SU-DHL-6 (cell line): ENCODE results near the gene MLH1.
"Not testable (repeated sequence)": the region's sequence is repeated elsewhere in the genome, so short reads cannot be mapped to it uniquely, and the experiment has no call there.

ENCODE experiments used
- H2AFZ ChIP-seq: fragments of 200-600 bp; sonication (generic); 2 replicates; pipeline ENCODE4 v1.6.1; 2014; ENCODE audit warnings: low read depth, mild to moderate bottlenecking, moderate library complexity, mixed read lengths, antibody characterized with exemption, low read length; ENCODE audit not compliant: severe bottlenecking
- H3F3A ChIP-seq: fragments of 200-600 bp; shearing (Covaris generic); 2 replicates; pipeline ENCODE4 v1.6.0; 2016; ENCODE audit warnings: antibody characterized with exemption, mild to moderate bottlenecking; ENCODE audit not compliant: insufficient read depth
- H3K27ac ChIP-seq: fragments of 200-600 bp; sonication (generic); 2 replicates; pipeline ENCODE4 v1.5.1; 2016; ENCODE audit warnings: low read depth, mild to moderate bottlenecking, low read length, moderate library complexity, mixed read lengths
- H3K27me3 ChIP-seq: fragments of 200-600 bp; sonication (generic), shearing (Covaris generic); 2 replicates; pipeline ENCODE4 v1.6.0; 2014; ENCODE audit warnings: mild to moderate bottlenecking, low read length
- H3K36me3 ChIP-seq: fragments of 200-600 bp; sonication (generic); 2 replicates; pipeline ENCODE4 v1.6.1; 2014; ENCODE audit warnings: mild to moderate bottlenecking, low read length, mixed read lengths
- H3K4me2 ChIP-seq: fragments of 300-600, 200-600 bp; shearing (Covaris generic), sonication (generic); 2 replicates; pipeline ENCODE4 v1.6.0; 2014; ENCODE audit warnings: low read length, low read depth, mild to moderate bottlenecking; ENCODE audit not compliant: poor library complexity, severe bottlenecking
- H3K4me3 ChIP-seq: fragments of 200-600 bp; sonication (generic); 2 replicates; pipeline ENCODE4 v1.5.1; 2014; ENCODE audit warnings: antibody characterized with exemption, low read length, mild to moderate bottlenecking, mixed read lengths; ENCODE audit not compliant: insufficient read depth, poor library complexity, severe bottlenecking
- H3K79me2 ChIP-seq: fragments of 200-600 bp; sonication (generic); 2 replicates; pipeline ENCODE4 v1.6.1; 2014; ENCODE audit warnings: mild to moderate bottlenecking, low read length, moderate library complexity; ENCODE audit not compliant: insufficient read depth
- H3K9ac ChIP-seq: fragments of 200-600 bp; sonication (generic); 2 replicates; pipeline ENCODE4 v1.7.0; 2014; ENCODE audit warnings: mild to moderate bottlenecking, low read length
- H3K9me2 ChIP-seq: fragments of 200-600 bp; sonication (generic); replicated peaks from 2 replicates; pipeline ENCODE4 v1.6.1; 2014; ENCODE audit warnings: low read length; ENCODE audit not compliant: insufficient read depth
- H3K9me3 ChIP-seq: fragments of 200-600 bp; sonication (generic); 2 replicates; pipeline ENCODE4 v1.6.1; 2014; ENCODE audit warnings: low read length, mixed read lengths; ENCODE audit not compliant: insufficient read depth
- H4K20me1 ChIP-seq: fragments of 200-600 bp; sonication (generic); 2 replicates; pipeline ENCODE4 v1.6.1; 2014; ENCODE audit warnings: low read depth, mild to moderate bottlenecking, antibody characterized with exemption, low read length, moderate library complexity, mixed read lengths
- CTCF ChIP-seq: fragments of 200-600 bp; sonication (generic); IDR thresholded peaks from one replicate; pipeline ENCODE4 v1.5.1; 2017; ENCODE audit warnings: antibody characterized with exemption, mild to moderate bottlenecking, low read length, moderate library complexity; ENCODE audit not compliant: insufficient read depth, poor library complexity, severe bottlenecking
- EZH2phosphoT487 ChIP-seq: fragments of 200-600 bp; sonication (generic), shearing (Covaris generic); conservative IDR thresholded peaks from 2 replicates; pipeline ENCODE4 v1.6.1; 2018; ENCODE audit warnings: mild to moderate bottlenecking, antibody characterized with exemption, low read length, moderate library complexity, mixed read lengths

The MLH1 gene

GRCh38 chr3:37054370-37054769, 61.1 kb downstream of the MLH1 start:
- Histone ChIP-seq H3K27ac (no peak overlapping the region), H3K36me3 (peaks cover 15% of the 10 kb centered on the region; the same call in 1 of the 2 replicates), H3K4me2 (no peak overlapping the region), H4K20me1 (no peaks in the 10 kb centered on the region), H3K79me2 (no peaks in the 10 kb centered on the region), H3K27me3 (no peaks in the 10 kb centered on the region), H3K9me3 (no peaks in the 10 kb centered on the region), H3K9ac (no peak overlapping the region), H2AFZ (no peak overlapping the region), H3K9me2 (no peaks in the 10 kb centered on the region), H3F3A (0 out of 2 replicates have a peak, but pooled peaks cover 5% of the 10 kb centered on the region), H3K4me3 (no peak overlapping the region)
- no peak for TF ChIP-seq CTCF
- TF ChIP-seq EZH2phosphoT487 = no peak

DNA sequence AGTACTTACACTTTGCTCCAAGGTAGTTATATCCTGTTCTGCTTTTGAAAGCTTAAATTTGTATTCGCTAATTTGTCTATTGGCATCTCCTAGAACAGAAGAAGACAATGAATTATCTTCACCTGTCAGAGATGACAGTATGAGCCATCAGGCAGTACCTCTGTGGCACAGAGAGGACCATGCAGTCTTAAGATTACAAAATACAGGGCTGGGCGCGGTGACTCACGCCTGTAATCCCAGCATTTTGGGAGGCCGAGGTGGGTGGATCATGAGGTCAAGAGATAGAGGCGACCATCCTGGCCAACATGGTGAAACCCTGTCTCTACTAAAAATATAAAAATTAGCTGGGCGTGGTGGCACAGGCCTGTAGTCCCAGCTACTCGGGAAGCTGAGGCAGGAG, 61.8 kb downstream of the MLH1 start:
- not testable (repeated sequence) for H3K9ac ChIP-seq, H3K4me3 ChIP-seq, H3K27ac ChIP-seq, H3K36me3 ChIP-seq, H3K79me2 ChIP-seq, H3K9me3 ChIP-seq, H3K9me2 ChIP-seq, H3K27me3 ChIP-seq, H2AFZ ChIP-seq, H3K4me2 ChIP-seq, H3F3A ChIP-seq, H4K20me1 ChIP-seq

DNA sequence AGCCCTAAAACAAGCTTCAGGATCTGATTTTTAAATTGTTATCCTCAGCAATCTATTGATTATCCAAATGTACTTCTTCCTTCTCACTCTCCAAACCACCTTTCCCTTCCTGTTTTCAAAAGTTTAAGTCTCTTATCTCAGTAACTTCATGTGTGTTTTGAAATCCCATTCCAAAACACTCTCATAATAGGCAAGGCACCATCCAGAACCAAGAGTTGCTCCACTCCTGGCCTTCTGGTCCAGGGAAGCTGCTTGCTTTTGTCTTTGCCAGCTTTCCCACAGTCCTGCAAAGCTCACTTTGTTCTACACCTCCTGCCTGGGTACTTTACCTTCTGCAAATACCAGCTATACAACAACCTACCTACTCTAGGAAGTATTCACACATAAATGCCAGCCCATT, 63.5 kb downstream of the MLH1 start:
- Histone ChIP-seq H3F3A (0 out of 2 replicates have a peak, but pooled peaks cover 5% of the 10 kb centered on the region), H3K9me3 (no peaks in the 10 kb centered on the region), H3K4me3 (no peak overlapping the region), H4K20me1 (no peaks in the 10 kb centered on the region), H3K4me2 (no peak overlapping the region), H3K9me2 (no peaks in the 10 kb centered on the region), H3K27me3 (no peaks in the 10 kb centered on the region), H3K9ac (no peak overlapping the region), H3K27ac (no peak overlapping the region), H2AFZ (no peak overlapping the region), H3K36me3 (peaks cover 11% of the 10 kb centered on the region; the same call in 1 of the 2 replicates), H3K79me2 (no peaks in the 10 kb centered on the region)
- no peak for TF ChIP-seq CTCF
- TF ChIP-seq EZH2phosphoT487 = no peak

DNA sequence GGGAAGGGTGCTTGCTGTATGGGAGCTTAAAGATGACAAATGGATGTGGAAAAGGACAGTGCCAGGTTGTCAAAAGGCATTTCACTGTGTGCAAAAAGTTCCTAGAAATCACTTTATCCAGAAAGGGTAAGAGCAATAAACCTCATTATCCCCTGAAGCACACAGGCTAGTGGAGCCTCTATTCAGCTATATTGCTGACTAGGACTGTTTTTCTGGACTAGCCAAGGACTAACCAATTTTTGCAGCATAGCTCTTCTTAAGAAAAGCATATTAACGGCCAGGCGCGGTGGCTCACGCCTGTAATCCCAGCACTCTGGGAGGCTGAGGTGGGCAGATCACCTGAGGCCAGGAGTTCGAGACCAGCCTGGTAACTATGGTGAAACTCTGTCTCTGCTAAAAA, 64.8 kb downstream of the MLH1 start:
- Histone ChIP-seq H3K27ac (no peak overlapping the region), H2AFZ (no peak overlapping the region), H3K9me2 (no peaks in the 10 kb centered on the region), H3K4me2 (no peak overlapping the region), H3K27me3 (no peaks in the 10 kb centered on the region), H3K79me2 (no peaks in the 10 kb centered on the region), H3F3A (no peaks in the 10 kb centered on the region), H3K36me3 (peaks cover 14% of the 10 kb centered on the region; the same call in 1 of the 2 replicates), H4K20me1 (no peaks in the 10 kb centered on the region), H3K9me3 (no peaks in the 10 kb centered on the region), H3K9ac (no peak overlapping the region), H3K4me3 (no peak overlapping the region)
- no peak for TF ChIP-seq EZH2phosphoT487
